IMR-90 (cell line): ENCODE measurements around the gene ELF5. TPM values are rescaled to one million over a fixed set of nuclear protein-coding genes. Genes with fewer than 3 reads are reported as not detected.

ENCODE experiments used
- ATAC-seq: fragments of 200-7000 bp; cut with Tn5 transposase; 2 replicates; pipeline ENCODE4 v1.9.1; 2020; ENCODE audit warnings: low read depth, mild to moderate bottlenecking, moderate library complexity
- BruUV-seq: library from RNA; stranded (reverse); fragments of 400-500 nt; replicated peaks from 2 replicates; lab custom pipeline; 2021; lab: Mats Ljungman, UMichigan
- CTCF ChIA-PET: fragments of 300-600 bp; formaldehyde crosslinking; extraction: SDS; loops from one replicate; lab custom pipeline; 2021; ENCODE audit warnings: antibody characterized with exemption; lab: Yijun Ruan, JAX
- POLR2A ChIA-PET: fragments of 300-600 bp; sonication (Branson Sonifier 250); formaldehyde crosslinking; loops from one replicate; lab custom pipeline; 2022; ENCODE audit warnings: antibody characterized with exemption; ENCODE audit not compliant: unreplicated experiment; lab: Charles Lee
- DNase-seq: peaks from one replicate; pipeline ENCODE4 v3.0.0; 2013
- H2AFZ ChIP-seq: replicated peaks from 2 replicates; pipeline ENCODE3; 2013; ENCODE audit warnings: low read length, mild to moderate bottlenecking; ENCODE audit not compliant: poor library complexity
- H2AK5ac ChIP-seq: 2 replicates; pipeline ENCODE4 v1.6.1; 2013; ENCODE audit warnings: low read depth, low read length, inconsistent platforms
- H2AK9ac ChIP-seq: replicated peaks from 2 replicates; pipeline ENCODE3; 2013; ENCODE audit warnings: mild to moderate bottlenecking, low read depth, low read length, moderate library complexity; ENCODE audit not compliant: poor library complexity
- H2BK120ac ChIP-seq: 2 replicates; pipeline ENCODE4 v1.6.1; 2013; ENCODE audit warnings: low read depth, low read length, inconsistent platforms
- H2BK15ac ChIP-seq: 3 replicates; pipeline ENCODE4 v1.6.1; 2013; ENCODE audit warnings: low read depth, low read length, inconsistent platforms
- H2BK20ac ChIP-seq: 2 replicates; pipeline ENCODE4 v1.6.1; 2013; ENCODE audit warnings: low read depth, mild to moderate bottlenecking, inconsistent platforms, low read length, moderate library complexity
- H2BK5ac ChIP-seq: 2 replicates; pipeline ENCODE4 v1.6.1; 2013; ENCODE audit warnings: mild to moderate bottlenecking, low read depth, low read length, inconsistent platforms; ENCODE audit not compliant: poor library complexity, severe bottlenecking
- H3K14ac ChIP-seq: replicated peaks from 2 replicates; pipeline ENCODE4 v1.6.1; 2013; ENCODE audit warnings: low read depth, low read length, inconsistent platforms
- H3K18ac ChIP-seq: 2 replicates; pipeline ENCODE4 v1.6.1; 2013; ENCODE audit warnings: low read depth, low read length, control low read depth
- H3K23ac ChIP-seq: 2 replicates; pipeline ENCODE4 v1.6.1; 2013; ENCODE audit warnings: low read depth, low read length, inconsistent platforms
- H3K27ac ChIP-seq: 2 replicates; pipeline ENCODE4 v1.5.1; 2013; ENCODE audit warnings: mild to moderate bottlenecking, control low read depth, low read length; ENCODE audit not compliant: insufficient read depth
- H3K27me3 ChIP-seq: 2 replicates; pipeline ENCODE4 v1.6.1; 2013; ENCODE audit warnings: low read length; ENCODE audit not compliant: control insufficient read depth, insufficient read depth
- H3K36me3 ChIP-seq: 2 replicates; pipeline ENCODE4 v1.6.1; 2013; ENCODE audit warnings: low read length, mixed read lengths; ENCODE audit not compliant: control insufficient read depth, insufficient read depth
- H3K4ac ChIP-seq: 2 replicates; pipeline ENCODE4 v1.6.1; 2013; ENCODE audit warnings: low read depth, low read length, inconsistent platforms
- H3K4me1 ChIP-seq: 2 replicates; pipeline ENCODE4 v1.6.1; 2013; ENCODE audit warnings: low read length, mixed read lengths; ENCODE audit not compliant: control insufficient read depth, insufficient read depth
- H3K4me2 ChIP-seq: 2 replicates; pipeline ENCODE4 v1.6.1; 2013; ENCODE audit warnings: low read depth, mild to moderate bottlenecking, control low read depth, low read length, moderate library complexity
- H3K4me3 ChIP-seq: 2 replicates; pipeline ENCODE4 v1.5.1; 2013; ENCODE audit warnings: low read depth, mild to moderate bottlenecking, control low read depth, low read length, moderate library complexity; ENCODE audit not compliant: insufficient read depth
- H3K56ac ChIP-seq: 2 replicates; pipeline ENCODE4 v1.6.1; 2013; ENCODE audit warnings: low read length, inconsistent platforms; ENCODE audit not compliant: insufficient read depth; ENCODE audit errors: extremely low read depth
- H3K79me1 ChIP-seq, 2 experiments: 2 replicates each; pipeline ENCODE4 v1.6.1; 2013; ENCODE audit warnings: low read length in 2 of 2, inconsistent platforms in 1 of 2, low read depth in 1 of 2
- H3K9ac ChIP-seq: 2 replicates; pipeline ENCODE4 v1.6.1; 2013; ENCODE audit warnings: low read depth, low read length, control low read depth
- H3K9me1 ChIP-seq: 2 replicates; pipeline ENCODE4 v1.6.1; 2013; ENCODE audit warnings: low read length, inconsistent platforms; ENCODE audit not compliant: insufficient read depth
- H3K9me3 ChIP-seq: 2 replicates; pipeline ENCODE4 v1.6.1; 2013; ENCODE audit warnings: low read length; ENCODE audit not compliant: control insufficient read depth, insufficient read depth
- H4K20me1 ChIP-seq: 2 replicates; pipeline ENCODE4 v1.6.1; 2013; ENCODE audit warnings: low read length, inconsistent platforms; ENCODE audit not compliant: insufficient read depth
- H4K5ac ChIP-seq: 2 replicates; pipeline ENCODE4 v1.6.1; 2013; ENCODE audit warnings: mild to moderate bottlenecking, low read depth, low read length, control low read depth
- H4K8ac ChIP-seq, 2 experiments: 2 replicates each; pipeline ENCODE4 v1.6.1; 2013; ENCODE audit warnings: low read depth in 2 of 2, low read length in 2 of 2, control low read depth in 1 of 2, inconsistent platforms in 1 of 2
- H4K91ac ChIP-seq: 2 replicates; pipeline ENCODE4 v1.6.1; 2013; ENCODE audit warnings: low read depth, low read length, inconsistent platforms; ENCODE audit not compliant: insufficient read depth
- BHLHE40 ChIP-seq: fragments of 150-350 bp; IDR thresholded peaks from 2 replicates; pipeline ENCODE4 v1.6.1; 2016; ENCODE audit warnings: mild to moderate bottlenecking, low read depth, low read length
- CEBPB ChIP-seq: IDR thresholded peaks from 2 replicates; pipeline ENCODE4 v1.6.1; 2012; ENCODE audit warnings: low read depth, low read length, improper control_type of control experiment
- CHD1 ChIP-seq: IDR thresholded peaks from 2 replicates; pipeline ENCODE4 v1.6.1; 2012; ENCODE audit warnings: low read depth, low read length, improper control_type of control experiment
- CTCF ChIP-seq: conservative IDR thresholded peaks from 2 replicates; pipeline ENCODE4 v1.5.1; 2012; ENCODE audit warnings: mild to moderate bottlenecking, low read depth, low read length, improper control_type of control experiment
- ELK1 ChIP-seq: fragments of 150-350 bp; IDR thresholded peaks from 2 replicates; pipeline ENCODE4 v1.6.1; 2016; ENCODE audit warnings: low read depth, mild to moderate bottlenecking, low read length, moderate library complexity, borderline replicate concordance
- FOS ChIP-seq: fragments of 150-350 bp; IDR thresholded peaks from 2 replicates; pipeline ENCODE4 v1.6.1; 2016; ENCODE audit warnings: low read depth, low read length
- MAFK ChIP-seq: IDR thresholded peaks from 2 replicates; pipeline ENCODE4 v1.6.1; 2012; ENCODE audit warnings: low read depth, low read length, improper control_type of control experiment
- MAZ ChIP-seq: IDR thresholded peaks from 2 replicates; pipeline ENCODE4 v1.6.1; 2012; ENCODE audit warnings: low read depth, mild to moderate bottlenecking, low read length, improper control_type of control experiment, moderate library complexity, borderline replicate concordance
- MXI1 ChIP-seq: IDR thresholded peaks from 2 replicates; pipeline ENCODE4 v1.6.1; 2012; ENCODE audit warnings: low read depth, mild to moderate bottlenecking, low read length, moderate library complexity, borderline replicate concordance
- NFE2L2 ChIP-seq: fragments of 150-350 bp; IDR thresholded peaks from 2 replicates; pipeline ENCODE4 v1.6.1; 2016; ENCODE audit warnings: low read depth, mild to moderate bottlenecking, low read length
- RAD21 ChIP-seq: IDR thresholded peaks from 2 replicates; pipeline ENCODE4 v1.6.1; 2012; ENCODE audit warnings: low read length, improper control_type of control experiment
- RCOR1 ChIP-seq: IDR thresholded peaks from 2 replicates; pipeline ENCODE4 v1.6.1; 2012; ENCODE audit warnings: mild to moderate bottlenecking, low read length, improper control_type of control experiment; ENCODE audit not compliant: insufficient replicate concordance
- RFX5 ChIP-seq: IDR thresholded peaks from 2 replicates; pipeline ENCODE4 v1.8.0; 2012; ENCODE audit warnings: low read depth, mild to moderate bottlenecking, low read length, moderate library complexity
- USF2 ChIP-seq: fragments of 150-350 bp; IDR thresholded peaks from 2 replicates; pipeline ENCODE4 v1.6.1; 2017; ENCODE audit warnings: mild to moderate bottlenecking, antibody characterized with exemption, low read length, low read depth
- WGBS, 2 experiments: methylation state at CpG; one replicate each; pipeline versions ENCODE4 v1.1.5 to v1.1.7; 2013; ENCODE audit warnings: missing lambda C conversion rate in 2 of 2; ENCODE audit not compliant: insufficient read length in 1 of 2; ENCODE audit errors: extremely low coverage in 2 of 2; 5-methylcytosine and 5-hydroxymethylcytosine counted together
- dilution Hi-C: fragments of 300-500 bp; cut with HindIII; formaldehyde crosslinking; loops from one replicate; pipeline ENCODE4 v1.14.3; 2018; ENCODE audit warnings: low sequenced_read_pairs; ENCODE audit not compliant: unreplicated experiment
- in situ Hi-C: fragments of 300-500 bp; cut with MboI; formaldehyde crosslinking; loops from 3 replicates; pipeline ENCODE4 v1.14.3; 2019; ENCODE audit warnings: low sequenced_read_pairs, inconsistent platforms, mixed read lengths
- intact Hi-C: fragments of 100-400 bp; cut with micrococcal nuclease; formaldehyde crosslinking; loops from 2 replicates; pipeline ENCODE4 v1.10.0; 2022
- polyA plus RNA-seq, 3 experiments: library from polyadenylated mRNA; depleted of rRNA; stranded (reverse); fragments of >200 nt; gene quantifications; 2 replicates each; pipeline ENCODE4 v1.2.3, GENCODE V29; 2012; ENCODE audit warnings: low replicate concordance in 1 of 3
- total RNA-seq: library from RNA; depleted of rRNA; stranded (reverse); fragments of >200 nt; gene quantifications from 2 replicates; pipeline ENCODE4 v1.2.3, GENCODE V29; 2012

Gene ELF5
- total and polyA plus RNA-seq, 2 of the 4 experiments (the other 2 are of a cell fraction) = not detected

GRCh38 chr11:34558673-34559072, 45.1 kb upstream of the ELF5 start:
- no peak overlapping the region for H2AK5ac ChIP-seq
- H3K4ac ChIP-seq = no peak overlapping the region
- H3K9me1 ChIP-seq = no peaks in the 10 kb centered on the region
- TF ChIP-seq USF2 = no peak
- TF ChIP-seq RAD21 = no peak
- no peak for TF ChIP-seq MAFK
- no peak for TF ChIP-seq RFX5
- TF ChIP-seq CEBPB = no peak
- no peak for TF ChIP-seq MXI1
- TF ChIP-seq ELK1 = no peak
- TF ChIP-seq BHLHE40 = no peak
- no peak for TF ChIP-seq RCOR1
- TF ChIP-seq CTCF = no peak
- TF ChIP-seq FOS = no peak
- no peak for TF ChIP-seq NFE2L2
- no peak for TF ChIP-seq CHD1
- TF ChIP-seq MAZ = no peak
- ATAC-seq = no peak
- H2BK120ac ChIP-seq = no peak overlapping the region
- H3K4me1 ChIP-seq = no peaks in the 10 kb centered on the region
- in situ Hi-C loops = no loop called here
- dilution Hi-C loops = no loop called here
- no peak overlapping the region for H3K9ac ChIP-seq
- no peak overlapping the region for H3K27ac ChIP-seq
- no peak overlapping the region for H4K5ac ChIP-seq
- H3K14ac ChIP-seq = no peak overlapping the region
- H2BK5ac ChIP-seq = no peak overlapping the region
- H3K27me3 ChIP-seq = peaks cover 49% of the 10 kb centered on the region
- CTCF ChIA-PET = no interaction called here
- no peak for DNase-seq
- H2AK9ac ChIP-seq = no peak overlapping the region
- H3K36me3 ChIP-seq = no peaks in the 10 kb centered on the region
- no peaks in the 10 kb centered on the region; the same call in 1 of the 2 replicates for H3K9me3 ChIP-seq
- intact Hi-C loops = no loop called here
- no peak overlapping the region for H3K18ac ChIP-seq
- no peak overlapping the region for H2AFZ ChIP-seq
- WGBS, 2 experiments = no CpG with 5 or more reads among the region's 4 CpGs
- no peak overlapping the region for H4K91ac ChIP-seq
- H2BK20ac ChIP-seq = no peak overlapping the region
- H2BK15ac ChIP-seq = no peak overlapping the region
- H3K23ac ChIP-seq = no peak overlapping the region
- no peaks in the 10 kb centered on the region for H3K79me1 ChIP-seq
- H4K20me1 ChIP-seq = no peaks in the 10 kb centered on the region
- H3K4me2 ChIP-seq = no peak overlapping the region
- no TSS peak for BruUV-seq
- no peak overlapping the region for H3K56ac ChIP-seq
- no peak overlapping the region for H4K8ac ChIP-seq
- POLR2A ChIA-PET = no interaction called here
- H3K4me3 ChIP-seq = no peak overlapping the region
